ENCODE measurements around the gene LAMA3. TPM values are rescaled to one million over a fixed set of nuclear protein-coding genes. Genes with fewer than 3 reads are reported as not detected.

Gene LAMA3
- total and polyA plus RNA-seq, 2 experiments from 2014 or later, result 3.9 to 4.9 TPM

DNA sequence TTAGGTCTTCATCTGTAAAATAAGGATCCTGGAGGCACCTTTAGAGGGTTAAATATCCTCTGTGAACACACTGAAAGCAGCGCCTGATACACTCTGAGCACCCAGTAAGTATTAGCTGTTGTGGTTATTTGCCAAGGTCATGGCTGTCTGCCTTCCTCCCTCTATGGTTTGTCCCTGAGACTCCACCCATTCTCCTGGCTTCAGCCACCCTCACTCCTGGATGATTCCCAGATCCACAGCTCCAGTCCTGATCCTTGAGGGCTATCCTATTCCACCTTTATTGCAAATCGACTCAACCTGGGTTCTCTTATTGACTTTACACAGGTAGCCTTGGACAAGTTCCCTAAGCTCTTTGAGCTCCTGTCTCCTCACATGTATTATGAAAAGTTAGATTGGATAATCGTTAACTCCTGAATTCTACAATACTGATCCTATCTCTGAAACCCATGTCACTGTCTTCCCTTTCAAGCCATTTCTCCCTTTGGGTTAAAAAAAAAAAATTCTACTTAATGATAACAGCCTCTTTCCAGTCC is 162.3 kb downstream of the LAMA3 start (continued):
- TF ChIP-seq, protein P1, sequence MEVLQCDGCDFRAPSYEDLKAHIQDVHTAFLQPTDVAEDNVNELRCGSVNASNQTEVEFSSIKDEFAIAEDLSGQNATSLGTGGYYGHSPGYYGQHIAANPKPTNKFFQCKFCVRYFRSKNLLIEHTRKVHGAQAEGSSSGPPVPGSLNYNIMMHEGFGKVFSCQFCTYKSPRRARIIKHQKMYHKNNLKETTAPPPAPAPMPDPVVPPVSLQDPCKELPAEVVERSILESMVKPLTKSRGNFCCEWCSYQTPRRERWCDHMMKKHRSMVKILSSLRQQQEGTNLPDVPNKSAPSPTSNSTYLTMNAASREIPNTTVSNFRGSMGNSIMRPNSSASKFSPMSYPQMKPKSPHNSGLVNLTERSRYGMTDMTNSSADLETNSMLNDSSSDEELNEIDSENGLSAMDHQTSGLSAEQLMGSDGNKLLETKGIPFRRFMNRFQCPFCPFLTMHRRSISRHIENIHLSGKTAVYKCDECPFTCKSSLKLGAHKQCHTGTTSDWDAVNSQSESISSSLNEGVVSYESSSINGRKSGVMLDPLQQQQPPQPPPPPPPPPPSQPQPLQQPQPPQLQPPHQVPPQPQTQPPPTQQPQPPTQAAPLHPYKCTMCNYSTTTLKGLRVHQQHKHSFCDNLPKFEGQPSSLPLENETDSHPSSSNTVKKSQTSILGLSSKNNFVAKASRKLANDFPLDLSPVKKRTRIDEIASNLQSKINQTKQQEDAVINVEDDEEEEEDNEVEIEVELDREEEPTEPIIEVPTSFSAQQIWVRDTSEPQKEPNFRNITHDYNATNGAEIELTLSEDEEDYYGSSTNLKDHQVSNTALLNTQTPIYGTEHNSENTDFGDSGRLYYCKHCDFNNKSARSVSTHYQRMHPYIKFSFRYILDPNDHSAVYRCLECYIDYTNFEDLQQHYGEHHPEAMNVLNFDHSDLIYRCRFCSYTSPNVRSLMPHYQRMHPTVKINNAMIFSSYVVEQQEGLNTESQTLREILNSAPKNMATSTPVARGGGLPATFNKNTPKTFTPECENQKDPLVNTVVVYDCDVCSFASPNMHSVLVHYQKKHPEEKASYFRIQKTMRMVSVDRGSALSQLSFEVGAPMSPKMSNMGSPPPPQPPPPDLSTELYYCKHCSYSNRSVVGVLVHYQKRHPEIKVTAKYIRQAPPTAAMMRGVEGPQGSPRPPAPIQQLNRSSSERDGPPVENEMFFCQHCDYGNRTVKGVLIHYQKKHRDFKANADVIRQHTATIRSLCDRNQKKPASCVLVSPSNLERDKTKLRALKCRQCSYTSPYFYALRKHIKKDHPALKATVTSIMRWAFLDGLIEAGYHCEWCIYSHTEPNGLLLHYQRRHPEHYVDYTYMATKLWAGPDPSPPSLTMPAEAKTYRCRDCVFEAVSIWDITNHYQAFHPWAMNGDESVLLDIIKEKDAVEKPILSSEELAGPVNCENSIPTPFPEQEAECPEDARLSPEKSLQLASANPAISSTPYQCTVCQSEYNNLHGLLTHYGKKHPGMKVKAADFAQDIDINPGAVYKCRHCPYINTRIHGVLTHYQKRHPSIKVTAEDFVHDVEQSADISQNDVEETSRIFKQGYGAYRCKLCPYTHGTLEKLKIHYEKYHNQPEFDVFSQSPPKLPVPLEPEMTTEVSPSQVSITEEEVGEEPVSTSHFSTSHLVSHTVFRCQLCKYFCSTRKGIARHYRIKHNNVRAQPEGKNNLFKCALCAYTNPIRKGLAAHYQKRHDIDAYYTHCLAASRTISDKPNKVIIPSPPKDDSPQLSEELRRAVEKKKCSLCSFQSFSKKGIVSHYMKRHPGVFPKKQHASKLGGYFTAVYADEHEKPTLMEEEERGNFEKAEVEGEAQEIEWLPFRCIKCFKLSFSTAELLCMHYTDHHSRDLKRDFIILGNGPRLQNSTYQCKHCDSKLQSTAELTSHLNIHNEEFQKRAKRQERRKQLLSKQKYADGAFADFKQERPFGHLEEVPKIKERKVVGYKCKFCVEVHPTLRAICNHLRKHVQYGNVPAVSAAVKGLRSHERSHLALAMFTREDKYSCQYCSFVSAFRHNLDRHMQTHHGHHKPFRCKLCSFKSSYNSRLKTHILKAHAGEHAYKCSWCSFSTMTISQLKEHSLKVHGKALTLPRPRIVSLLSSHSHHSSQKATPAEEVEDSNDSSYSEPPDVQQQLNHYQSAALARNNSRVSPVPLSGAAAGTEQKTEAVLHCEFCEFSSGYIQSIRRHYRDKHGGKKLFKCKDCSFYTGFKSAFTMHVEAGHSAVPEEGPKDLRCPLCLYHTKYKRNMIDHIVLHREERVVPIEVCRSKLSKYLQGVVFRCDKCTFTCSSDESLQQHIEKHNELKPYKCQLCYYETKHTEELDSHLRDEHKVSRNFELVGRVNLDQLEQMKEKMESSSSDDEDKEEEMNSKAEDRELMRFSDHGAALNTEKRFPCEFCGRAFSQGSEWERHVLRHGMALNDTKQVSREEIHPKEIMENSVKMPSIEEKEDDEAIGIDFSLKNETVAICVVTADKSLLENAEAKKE (CRISPR knock-in tag; IDR thresholded peaks at IDR 0.05), result no peak
- TF ChIP-seq ZNF331 (CRISPR knock-in tag; IDR thresholded peaks at IDR 0.05; ENCODE audit: low read depth) (no peak), EZH2 (IDR thresholded peaks at IDR 0.05; ENCODE audit: low read depth, unreplicated experiment) (no peak), STAT1 (IDR thresholded peaks at IDR 0.05; ENCODE audit: unreplicated experiment) (no peak)

GRCh38 chr18:23852236-23853045 is 163.2 kb downstream of the LAMA3 start:
- H3K79me2 ChIP-seq (replicated peaks; ENCODE audit: insufficient read depth), result no peaks in the 10 kb centered on the region
- Mint-ChIP-seq H3K9me3 (no peaks in the 10 kb centered on the region; the same call in 2 of the 3 replicates), H3K4me3 (no peak overlapping the region), H3K27ac (no peak overlapping the region), H3K36me3 (ENCODE audit: low read depth) (no peaks in the 10 kb centered on the region), H3K27me3 (ENCODE audit: insufficient read depth, low read depth, poor library complexity) (peaks cover 10% of the 10 kb centered on the region), H3K4me1 (peaks cover 18% of the 10 kb centered on the region)
- H3K4me2 ChIP-seq, result no peak overlapping the region
- DNase-seq (ENCODE audit: low spot score), result no peak
- ATAC-seq, result no peak
- H2AFZ ChIP-seq, result no peak overlapping the region
- peaks cover 11% of the 10 kb centered on the region for H3K4me1 ChIP-seq (ENCODE audit: insufficient read depth)
- H3K9me2 ChIP-seq (ENCODE audit: insufficient read depth), result peaks cover 11% of the 10 kb centered on the region
- H3K27ac ChIP-seq (ENCODE audit: low read depth), result no peak overlapping the region
- no peaks in the 10 kb centered on the region for H3K36me3 ChIP-seq (ENCODE audit: insufficient read depth)
- H3F3A ChIP-seq (replicated peaks; ENCODE audit: low read depth), result no peaks in the 10 kb centered on the region
- H4K20me1 ChIP-seq (replicated peaks; ENCODE audit: insufficient read depth), result no peaks in the 10 kb centered on the region
- no peak overlapping the region for H3K4me3 ChIP-seq
- no peak for TF ChIP-seq REST (IDR thresholded peaks at IDR 0.05; ENCODE audit: unreplicated experiment)
- TF ChIP-seq, protein P2, sequence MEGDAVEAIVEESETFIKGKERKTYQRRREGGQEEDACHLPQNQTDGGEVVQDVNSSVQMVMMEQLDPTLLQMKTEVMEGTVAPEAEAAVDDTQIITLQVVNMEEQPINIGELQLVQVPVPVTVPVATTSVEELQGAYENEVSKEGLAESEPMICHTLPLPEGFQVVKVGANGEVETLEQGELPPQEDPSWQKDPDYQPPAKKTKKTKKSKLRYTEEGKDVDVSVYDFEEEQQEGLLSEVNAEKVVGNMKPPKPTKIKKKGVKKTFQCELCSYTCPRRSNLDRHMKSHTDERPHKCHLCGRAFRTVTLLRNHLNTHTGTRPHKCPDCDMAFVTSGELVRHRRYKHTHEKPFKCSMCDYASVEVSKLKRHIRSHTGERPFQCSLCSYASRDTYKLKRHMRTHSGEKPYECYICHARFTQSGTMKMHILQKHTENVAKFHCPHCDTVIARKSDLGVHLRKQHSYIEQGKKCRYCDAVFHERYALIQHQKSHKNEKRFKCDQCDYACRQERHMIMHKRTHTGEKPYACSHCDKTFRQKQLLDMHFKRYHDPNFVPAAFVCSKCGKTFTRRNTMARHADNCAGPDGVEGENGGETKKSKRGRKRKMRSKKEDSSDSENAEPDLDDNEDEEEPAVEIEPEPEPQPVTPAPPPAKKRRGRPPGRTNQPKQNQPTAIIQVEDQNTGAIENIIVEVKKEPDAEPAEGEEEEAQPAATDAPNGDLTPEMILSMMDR (conservative IDR thresholded peaks at IDR 0.05; ENCODE audit: low read depth in 2 of 2), result no peak
- no peaks in the 10 kb centered on the region for H3K27me3 ChIP-seq (ENCODE audit: insufficient read depth)
